Measurements from ENCODE around the gene NOTCH3. TPM values are rescaled to one million over a fixed set of nuclear protein-coding genes. Genes with fewer than 3 reads are reported as not detected.

Gene NOTCH3
- total RNA-seq, 1 experiment from 2014 or later, result 3.7 TPM

- ChIA-PET CTCF (interaction anchor here (0.5 to 0.7 kb wide), 2 partner anchors 16 to 18 kb away, joined by 3 to 4 read pairs; no protein-coding TSS in a partner anchor), POLR2A (no interaction called here)
- no peak for TF ChIP-seq CTCF (IDR thresholded peaks at IDR 0.05; ENCODE audit: unreplicated experiment)
- no peak overlapping the region for H3K27ac Mint-ChIP-seq (ENCODE audit: low read depth, unreplicated experiment)
- intact Hi-C loops (cut with micrococcal nuclease), result no loop called here
- no peaks in the 10 kb centered on the region for H3K9me3 Mint-ChIP-seq (ENCODE audit: unreplicated experiment)
- H3K4me1 Mint-ChIP-seq (ENCODE audit: insufficient read depth, unreplicated experiment), result peaks cover 20% of the 10 kb centered on the region
- no TSS peak for BruUV-seq (replicated peaks)
- H3K36me3 Mint-ChIP-seq (ENCODE audit: insufficient read depth, unreplicated experiment), result peaks cover 83% of the 10 kb centered on the region
- DNase-seq (ENCODE audit: unreplicated experiment), result no peak
- no peak overlapping the region for H3K4me3 Mint-ChIP-seq (ENCODE audit: unreplicated experiment)
- H3K27me3 Mint-ChIP-seq (ENCODE audit: insufficient read depth, unreplicated experiment), result no peaks in the 10 kb centered on the region
Observed at GRCh38 chr19:15244106-15244803, 43.5 kb upstream of the NOTCH3 start.

- CTCF ChIA-PET, result interaction anchor here (0.5 kb wide), 1 partner anchor 19 kb away, joined by 4 read pairs; no protein-coding TSS in a partner anchor
- Mint-ChIP-seq H3K27ac (ENCODE audit: low read depth, unreplicated experiment) (no peak overlapping the region), H3K27me3 (ENCODE audit: insufficient read depth, unreplicated experiment) (no peaks in the 10 kb centered on the region), H3K36me3 (ENCODE audit: insufficient read depth, unreplicated experiment) (peaks cover 92% of the 10 kb centered on the region), H3K4me1 (ENCODE audit: insufficient read depth, unreplicated experiment) (peaks cover 11% of the 10 kb centered on the region), H3K9me3 (ENCODE audit: unreplicated experiment) (no peaks in the 10 kb centered on the region), H3K4me3 (ENCODE audit: unreplicated experiment) (no peak overlapping the region)
- POLR2A ChIA-PET, result no interaction called here
- no peak for TF ChIP-seq CTCF (IDR thresholded peaks at IDR 0.05; ENCODE audit: unreplicated experiment)
- no peak for DNase-seq (ENCODE audit: unreplicated experiment)
- no TSS peak for BruUV-seq (replicated peaks)
- intact Hi-C loops (cut with micrococcal nuclease), result no loop called here
Observed at GRCh38 chr19:15243236-15243957, 42.6 kb upstream of the NOTCH3 start.

GRCh38 chr19:15241259-15241910, 40.6 kb upstream of the NOTCH3 start:
- DNase-seq (ENCODE audit: unreplicated experiment), result no peak
- Mint-ChIP-seq H3K4me1 (ENCODE audit: insufficient read depth, unreplicated experiment) (peaks cover 6% of the 10 kb centered on the region), H3K4me3 (ENCODE audit: unreplicated experiment) (no peak overlapping the region), H3K27me3 (ENCODE audit: insufficient read depth, unreplicated experiment) (no peaks in the 10 kb centered on the region), H3K9me3 (ENCODE audit: unreplicated experiment) (no peaks in the 10 kb centered on the region), H3K27ac (ENCODE audit: low read depth, unreplicated experiment) (no peak overlapping the region), H3K36me3 (ENCODE audit: insufficient read depth, unreplicated experiment) (peaks cover 98% of the 10 kb centered on the region)
- TF ChIP-seq CTCF (IDR thresholded peaks at IDR 0.05; ENCODE audit: unreplicated experiment), result no peak
- POLR2A ChIA-PET, result no interaction called here
- intact Hi-C loops (cut with micrococcal nuclease), result no loop called here
- BruUV-seq (replicated peaks), result no TSS peak
- CTCF ChIA-PET, result no interaction called here

- no TSS peak for BruUV-seq (replicated peaks)
- no peaks in the 10 kb centered on the region for H3K27me3 Mint-ChIP-seq (ENCODE audit: insufficient read depth, unreplicated experiment)
- no peak overlapping the region for H3K27ac Mint-ChIP-seq (ENCODE audit: low read depth, unreplicated experiment)
- ChIA-PET POLR2A (no interaction called here), CTCF (no interaction called here)
- no peaks in the 10 kb centered on the region for H3K9me3 Mint-ChIP-seq (ENCODE audit: unreplicated experiment)
- no peak for TF ChIP-seq CTCF (IDR thresholded peaks at IDR 0.05; ENCODE audit: unreplicated experiment)
- peaks cover 98% of the 10 kb centered on the region for H3K36me3 Mint-ChIP-seq (ENCODE audit: insufficient read depth, unreplicated experiment)
- intact Hi-C loops (cut with micrococcal nuclease), result no loop called here
- no peaks in the 10 kb centered on the region for H3K4me1 Mint-ChIP-seq (ENCODE audit: insufficient read depth, unreplicated experiment)
- H3K4me3 Mint-ChIP-seq (ENCODE audit: unreplicated experiment), result no peak overlapping the region
- DNase-seq (ENCODE audit: unreplicated experiment), result no peak
Observed at GRCh38 chr19:15240515-15240914, 39.7 kb upstream of the NOTCH3 start.
